HG02763 (cell line): ENCODE data around the gene PXYLP1.
A peak's percentile ranks its signal among the peaks of the same experiment; 100 is the strongest.

ENCODE experiments used
- ATAC-seq: cut with Tn5 transposase; IDR thresholded peaks from one replicate; pipeline ENCODE4 v1.9.1; 2021; ENCODE audit warnings: mild to moderate bottlenecking, moderate library complexity; ENCODE audit not compliant: unreplicated experiment

Gene PXYLP1

DNA sequence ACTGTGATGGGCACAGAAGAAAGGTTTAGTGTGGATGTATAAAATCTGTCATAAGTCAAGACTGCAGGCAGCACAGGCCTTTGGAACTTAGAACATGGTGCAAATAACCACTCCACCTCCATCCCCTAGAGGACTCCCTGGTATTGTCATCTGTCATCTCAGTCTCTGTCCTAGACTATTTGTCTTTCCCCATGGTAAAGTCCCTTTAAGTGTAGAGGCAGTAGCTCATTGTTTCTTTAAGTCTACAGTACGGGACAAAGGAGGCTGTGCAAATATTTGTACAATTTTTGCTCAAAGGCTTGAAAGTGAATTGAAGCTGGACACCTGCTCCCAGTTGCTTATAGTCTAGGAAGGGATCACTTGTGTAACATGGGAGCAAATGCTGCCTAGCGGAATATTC, 3.2 kb upstream of the PXYLP1 start:
- no peak for ATAC-seq

DNA sequence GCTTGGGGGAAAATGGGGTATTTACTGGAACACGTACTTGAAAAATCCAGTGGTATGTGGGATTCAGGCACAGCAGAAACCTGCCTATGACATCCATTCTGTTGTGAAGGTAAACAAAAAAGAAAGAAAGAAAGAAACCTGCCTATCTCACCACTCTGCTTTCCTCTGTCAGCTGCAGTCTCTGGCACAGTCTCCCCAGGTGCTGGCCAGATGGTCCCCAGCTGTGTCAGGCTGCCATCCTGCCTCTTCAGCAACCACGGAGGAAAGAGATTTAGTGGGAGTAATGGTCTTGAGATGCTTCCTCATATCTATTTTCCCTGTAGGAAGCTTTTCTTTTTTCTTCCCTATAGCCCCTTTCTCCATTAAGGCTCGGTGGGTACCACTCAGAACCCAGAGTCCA, 2.5 kb upstream of the PXYLP1 start:
- ATAC-seq: no peak

GRCh38 chr3:141230293-141230692, 1.3 kb upstream of the PXYLP1 start:
- no peak for ATAC-seq

DNA sequence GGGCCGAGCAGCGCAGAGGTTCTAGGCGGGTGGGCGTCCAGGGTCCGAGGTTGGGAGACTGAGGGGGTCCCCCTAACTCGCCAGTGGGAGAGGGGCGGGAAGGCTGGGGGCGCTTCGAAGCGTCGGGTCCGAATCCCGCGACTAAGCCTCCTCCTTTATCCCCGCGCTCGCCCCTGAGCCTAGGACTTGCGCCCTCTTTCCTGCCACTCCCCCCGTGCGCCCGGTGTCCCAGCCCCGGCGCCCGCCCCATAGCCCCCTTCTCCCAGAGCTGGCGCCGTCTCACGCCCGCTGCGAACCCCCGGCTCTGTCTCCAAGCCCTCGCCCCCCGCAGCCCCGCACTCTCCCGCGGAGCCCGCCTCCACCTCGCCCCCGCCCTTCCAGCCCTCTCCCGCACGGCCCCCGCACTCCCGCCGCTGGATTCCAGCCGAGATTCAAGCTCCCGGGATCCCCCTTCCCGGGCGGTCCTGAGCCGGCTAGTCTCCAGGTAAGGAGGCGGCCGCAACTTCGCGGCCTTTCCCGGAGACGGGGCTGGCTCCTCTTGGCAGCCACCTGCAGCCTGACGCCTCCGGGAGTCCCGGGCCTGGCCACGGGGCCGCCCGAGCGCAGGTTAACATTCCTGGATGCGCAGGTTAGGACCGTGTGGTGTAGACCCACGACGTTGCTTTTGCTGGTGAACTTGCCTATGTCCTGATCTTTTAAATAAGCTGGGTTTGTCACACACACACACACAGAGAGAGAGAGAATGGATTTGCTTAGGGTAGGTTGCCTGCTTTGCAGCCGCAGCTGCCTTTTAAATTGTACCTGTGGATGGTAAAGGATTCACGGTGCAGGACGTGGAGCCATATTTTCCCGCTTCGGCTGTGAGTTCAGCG, 563 bp downstream of the PXYLP1 start:
- ATAC-seq: peak; percentile 5

- no peak for ATAC-seq
Observed at GRCh38 chr3:141233457-141234161, 2.0 kb downstream of the PXYLP1 start.

DNA sequence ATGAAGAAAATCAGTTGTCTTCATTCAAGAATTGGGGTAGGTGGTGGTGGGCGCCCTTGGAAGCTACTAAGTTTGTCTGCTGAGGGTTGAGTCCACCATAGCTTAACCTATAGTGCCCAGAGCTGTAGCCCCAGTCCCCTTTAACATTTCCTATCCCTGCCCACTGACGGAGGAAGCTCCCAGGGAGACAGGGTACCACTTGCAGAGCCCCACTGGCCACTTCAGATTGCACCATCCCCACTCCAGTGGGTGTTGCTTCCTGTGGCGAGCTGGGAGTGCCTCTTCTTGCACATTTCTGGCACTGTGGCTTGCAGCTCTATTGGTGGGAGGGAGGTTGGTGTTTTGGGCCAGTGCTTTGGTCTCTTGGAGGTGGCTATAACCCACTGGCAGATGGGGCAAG, 2.7 kb downstream of the PXYLP1 start:
- no peak for ATAC-seq

DNA sequence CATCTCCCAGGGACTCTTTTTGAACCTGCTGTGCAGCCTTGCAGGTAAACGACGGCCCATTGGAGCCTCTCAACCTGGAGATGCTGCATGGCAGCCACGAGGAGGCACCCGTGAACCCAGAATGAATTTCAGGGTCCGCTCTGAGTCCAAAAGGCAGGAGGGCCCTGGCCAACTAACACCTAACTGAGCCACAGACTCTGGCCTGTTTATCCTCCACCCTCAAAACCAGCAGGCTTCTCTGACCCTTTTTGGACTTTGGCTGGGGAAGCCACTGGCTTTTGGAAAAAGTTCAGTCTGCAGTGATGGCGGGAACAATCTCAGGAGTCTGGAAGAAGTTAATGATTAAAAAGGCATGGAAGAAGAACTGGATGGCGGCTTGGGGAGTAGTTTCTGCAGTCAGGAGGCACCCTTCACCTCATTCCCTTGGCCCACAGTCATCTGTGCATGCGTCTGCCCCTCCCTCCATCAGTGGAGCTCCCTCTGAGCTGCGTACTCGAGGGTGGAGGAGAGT, 4.1 kb downstream of the PXYLP1 start:
- no peak for ATAC-seq

DNA sequence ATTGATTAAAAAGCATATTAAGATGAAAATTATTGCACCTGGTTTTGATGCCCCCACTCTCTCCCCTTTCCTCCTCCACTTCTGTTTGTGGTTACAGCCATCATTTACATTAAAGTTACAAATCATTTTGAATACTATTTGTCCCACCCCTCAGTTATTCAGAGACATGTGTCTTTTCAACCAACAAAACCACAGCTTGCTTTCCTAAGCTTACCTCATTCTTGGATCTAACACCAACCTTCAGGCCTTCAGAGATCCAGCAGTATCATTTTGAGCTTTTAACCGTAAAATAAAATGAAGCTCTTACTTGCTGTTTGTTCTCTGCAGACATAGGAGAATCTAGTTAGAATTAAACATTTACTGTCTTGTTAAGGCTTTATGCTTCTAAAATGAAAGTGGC, 4.7 kb downstream of the PXYLP1 start:
- no peak for ATAC-seq

- ATAC-seq: no peak
Observed at GRCh38 chr3:141237701-141238521, 6.3 kb downstream of the PXYLP1 start.

- no peak for ATAC-seq
Observed at GRCh38 chr3:141239511-141240281, 8.1 kb downstream of the PXYLP1 start.

GRCh38 chr3:141240286-141240685, 8.7 kb downstream of the PXYLP1 start:
- ATAC-seq: no peak

- no peak for ATAC-seq
Observed at GRCh38 chr3:141240687-141241615, 9.3 kb downstream of the PXYLP1 start.

DNA sequence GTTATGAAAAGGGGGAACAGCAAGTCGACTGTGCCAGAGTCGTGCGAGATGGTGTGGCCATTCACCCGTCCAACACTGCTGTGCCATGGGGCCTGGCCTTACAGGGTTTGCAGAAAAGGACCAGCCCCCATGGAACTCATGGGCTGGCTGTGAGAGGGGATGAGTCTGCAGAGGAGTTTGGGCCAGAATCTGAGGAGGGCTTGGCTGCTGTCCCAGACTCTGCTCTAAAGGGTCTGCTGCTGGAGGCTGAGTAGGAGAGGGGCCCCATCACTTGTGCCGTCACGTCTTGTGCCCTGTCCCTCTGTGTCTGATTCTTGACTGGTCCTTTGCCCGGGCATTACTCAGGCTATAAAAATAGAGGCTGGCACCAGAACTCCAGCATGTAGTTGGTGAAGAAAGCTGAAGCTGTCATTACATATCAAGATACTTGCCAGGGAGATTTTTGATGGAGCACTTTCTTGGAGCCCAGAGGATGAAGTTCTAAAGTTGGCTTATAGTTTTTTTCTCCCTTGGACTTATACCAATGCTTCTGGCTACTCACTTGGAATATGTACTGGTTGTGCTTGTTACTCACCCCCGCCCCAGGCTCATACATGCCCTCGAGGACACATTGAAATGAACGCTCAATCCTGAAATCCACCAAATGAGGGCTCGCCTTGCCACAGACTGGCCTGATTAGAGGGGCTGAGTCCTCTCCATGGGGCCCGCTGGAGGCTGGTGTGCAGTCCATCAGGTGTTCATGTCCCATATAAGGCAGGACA, 10.2 kb downstream of the PXYLP1 start:
- no peak for ATAC-seq

DNA sequence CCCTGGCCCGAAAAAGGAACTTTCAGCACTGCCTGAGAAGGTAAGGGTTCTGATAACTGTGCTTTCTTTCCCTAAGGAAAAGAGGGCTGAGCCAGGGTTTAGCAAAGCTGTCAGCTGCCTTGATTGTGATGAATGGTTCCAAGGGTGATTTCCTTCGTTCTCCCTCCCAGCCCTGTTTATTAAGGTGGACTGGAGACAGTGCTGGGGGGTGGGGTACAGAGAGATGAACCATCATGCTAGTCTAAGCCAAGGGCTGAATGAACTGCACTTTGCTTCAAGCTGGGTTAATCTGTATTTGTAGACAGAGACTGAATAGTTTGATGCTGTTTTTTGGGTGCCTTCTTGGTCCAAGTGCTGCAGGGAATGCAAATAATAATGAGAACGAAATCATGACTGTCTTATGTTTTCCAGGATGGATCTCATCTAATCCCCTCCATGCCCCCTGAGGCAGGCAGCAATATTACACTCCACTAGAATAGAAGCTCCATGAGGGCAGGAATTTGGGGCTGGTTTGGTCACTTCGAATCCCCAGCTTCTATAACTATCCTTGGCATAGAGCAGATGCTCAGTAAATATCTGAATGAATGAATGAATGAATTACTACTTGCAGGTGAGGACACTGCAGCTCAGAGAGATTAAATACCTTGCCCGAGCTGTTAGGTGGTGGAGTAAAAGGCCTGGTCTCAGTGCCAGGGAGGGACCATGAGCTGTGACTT, 10.9 kb downstream of the PXYLP1 start:
- ATAC-seq: no peak

GRCh38 chr3:141243271-141243707, 11.7 kb downstream of the PXYLP1 start:
- no peak for ATAC-seq

DNA sequence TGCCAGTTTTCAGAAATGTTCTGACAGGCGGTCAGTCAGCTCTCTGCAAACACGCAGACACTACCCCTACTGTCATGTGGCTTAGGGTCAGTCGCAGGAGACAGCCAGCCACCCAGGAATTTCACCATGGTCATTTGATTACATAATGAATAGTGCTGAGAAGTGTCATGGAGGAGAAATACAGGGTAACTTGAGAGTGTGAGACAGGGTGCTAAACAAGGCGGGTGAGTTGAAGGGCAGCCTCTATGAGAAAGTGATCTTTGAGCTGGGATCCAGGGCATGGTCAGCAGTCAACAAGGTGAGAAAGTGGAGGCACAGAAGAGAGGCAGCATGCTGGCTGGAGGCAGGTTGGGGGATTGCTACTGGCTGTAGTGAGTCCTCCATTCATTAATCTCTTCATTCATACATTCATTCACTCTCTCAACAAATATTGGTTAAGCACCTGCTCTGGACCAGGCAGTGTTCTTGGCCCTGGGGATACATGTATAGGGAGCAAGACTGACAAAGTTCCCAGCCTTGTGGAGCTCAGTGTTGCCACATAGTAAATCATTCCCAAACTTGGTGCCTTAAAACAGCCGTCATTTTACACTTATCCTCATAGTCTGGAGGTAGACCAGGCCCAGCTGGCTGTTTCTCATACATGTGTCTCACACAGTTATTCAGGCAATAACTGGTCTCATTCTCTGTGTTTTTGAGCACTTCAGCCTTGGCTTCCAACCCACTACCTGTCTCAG, 14.8 kb downstream of the PXYLP1 start:
- ATAC-seq: no peak

DNA sequence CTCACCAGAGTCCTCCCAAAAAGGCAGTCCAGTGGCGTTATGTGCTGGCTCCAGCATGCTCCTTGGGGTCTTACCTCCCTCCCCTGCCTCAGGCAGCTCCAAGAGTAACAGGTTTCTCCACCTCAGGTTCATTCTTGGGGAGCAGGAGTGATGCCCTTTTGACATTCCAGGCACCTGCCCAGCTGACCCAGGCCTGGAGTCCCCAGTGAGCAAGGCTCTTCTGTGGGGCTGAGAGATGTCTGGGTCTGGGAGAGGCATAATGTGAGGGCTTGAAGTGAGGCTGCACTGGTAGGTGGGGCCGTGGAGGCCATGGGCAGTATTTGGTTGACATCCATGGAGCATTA, 15.3 kb downstream of the PXYLP1 start:
- no peak for ATAC-seq
